Prostate gland (tissue), 2 donors: ENCODE measurements around the gene DOK6. TPM values are rescaled to one million over a fixed set of nuclear protein-coding genes. Genes with fewer than 3 reads are reported as not detected.

Source experiments
- DNase-seq: peaks from one replicate; pipeline ENCODE4 v3.0.0-alpha.2; 2019; ENCODE audit warnings: low spot score
- H3K27ac ChIP-seq, 2 donors: fragments of 200-600 bp; sonication (generic); 2 replicates each; pipeline ENCODE4 v1.5.1; 2017 to 2019
- H3K27me3 ChIP-seq: fragments of 200-600 bp; sonication (generic); replicated peaks from 2 replicates; pipeline ENCODE4 v1.5.1; 2019; ENCODE audit not compliant: insufficient read depth
- H3K36me3 ChIP-seq, 2 donors: fragments of 200-600 bp; sonication (generic); 1 replicate in 1 of 2; 2 replicates in 1 of 2; pipeline versions ENCODE4 v1.5.1 to v1.8.1; 2017 to 2019
- H3K4me1 ChIP-seq: fragments of 200-600 bp; sonication (generic); replicated peaks from 2 replicates; pipeline ENCODE4 v1.5.1; 2019
- H3K4me3 ChIP-seq, 2 donors: fragments of 200-600 bp; sonication (generic); 2 replicates each; pipeline ENCODE4 v1.5.1; 2017 to 2019
- H3K9me3 ChIP-seq: fragments of 200-600 bp; sonication (generic); 2 replicates; pipeline ENCODE4 v1.5.1; 2017
- CTCF ChIP-seq, 4 experiments: fragments of 200-600 bp in 2 of 4; fragments of 450-650 bp in 2 of 4; sonication (generic) in 2 of 4; IDR thresholded peaks; 1 replicate in 3 of 4; 2 replicates in 1 of 4; pipeline ENCODE4 v1.5.1; 2016 to 2019; ENCODE audit warnings: antibody characterized with exemption in 4 of 4, mild to moderate bottlenecking in 2 of 4, moderate library complexity in 2 of 4
- POLR2A ChIP-seq: fragments of 450-650 bp; IDR thresholded peaks from one replicate; pipeline ENCODE4 v1.6.1; 2016; ENCODE audit warnings: antibody characterized with exemption, mild to moderate bottlenecking
- POLR2AphosphoS5 ChIP-seq: sonication (generic); formaldehyde crosslinking; IDR thresholded peaks from one replicate; pipeline ENCODE4 v1.6.1; 2017; ENCODE audit warnings: antibody characterized with exemption
- WGBS: methylation state at CpG from one replicate; pipeline ENCODE4 v1.1.5; 2018; 5-methylcytosine and 5-hydroxymethylcytosine counted together
- intact Hi-C: fragments of 100-400 bp; cut with DNase I; formaldehyde crosslinking; loops from one replicate; pipeline ENCODE4 v1.14.2; 2022
- total RNA-seq, 2 donors: library from RNA; depleted of rRNA; stranded (reverse); fragments of >200 nt; gene quantifications; one replicate each; pipeline ENCODE4 v1.1.0, GENCODE V29; 2016

Gene DOK6
- total RNA-seq, 2 donors from 2014 or later = 0.73 to 1.0 TPM

GRCh38 chr18:69843015-69843414 is 442.3 kb downstream of the DOK6 start:
- Histone ChIP-seq H3K27me3 (no peaks in the 10 kb centered on the region), H3K9me3 (no peaks in the 10 kb centered on the region), H3K4me1 (no peaks in the 10 kb centered on the region), H3K36me3 (no peaks in the 10 kb centered on the region), H3K4me3 (no peak overlapping the region), H3K27ac (no peak overlapping the region)
- DNase-seq = no peak
- no peak for TF ChIP-seq POLR2A
- no peak for TF ChIP-seq CTCF (IDR thresholded peaks at IDR 0.05)
- no peak for TF ChIP-seq POLR2AphosphoS5
- intact Hi-C loops = loop anchor here (10.0 kb wide), 1 partner anchor 112 kb away; no protein-coding TSS in a partner anchor
- 75% methylated on average over 5 of the region's 5 CpGs for WGBS

- H3K36me3 ChIP-seq = no peaks in the 10 kb centered on the region
- DNase-seq = no peak
- TF ChIP-seq POLR2AphosphoS5 (no peak), POLR2A (no peak), CTCF (IDR thresholded peaks at IDR 0.05) (no peak)
- H3K4me1 ChIP-seq = no peaks in the 10 kb centered on the region
- no peaks in the 10 kb centered on the region for H3K9me3 ChIP-seq
- intact Hi-C loops = loop anchor here (10.0 kb wide), 1 partner anchor 110 kb away; no protein-coding TSS in a partner anchor
- H3K4me3 ChIP-seq = no peak overlapping the region
- H3K27ac ChIP-seq = no peak overlapping the region
- H3K27me3 ChIP-seq = no peaks in the 10 kb centered on the region
- 75% methylated on average over 2 of the region's 2 CpGs for WGBS
Observed at GRCh38 chr18:69844656-69845055, 444.0 kb downstream of the DOK6 start.

GRCh38 chr18:69845593-69846506 is 445.2 kb downstream of the DOK6 start:
- Histone ChIP-seq H3K27me3 (no peaks in the 10 kb centered on the region), H3K4me1 (no peaks in the 10 kb centered on the region), H3K9me3 (no peaks in the 10 kb centered on the region), H3K36me3 (no peaks in the 10 kb centered on the region), H3K4me3 (no peak overlapping the region), H3K27ac (no peak overlapping the region)
- intact Hi-C loops = loop anchor here (10.0 kb wide), 1 partner anchor 109 kb away; no protein-coding TSS in a partner anchor
- TF ChIP-seq CTCF (IDR thresholded peaks at IDR 0.05) (no peak), POLR2AphosphoS5 (no peak), POLR2A (no peak)
- DNase-seq = no peak
- 38% methylated on average over 8 of the region's 8 CpGs for WGBS

DNA sequence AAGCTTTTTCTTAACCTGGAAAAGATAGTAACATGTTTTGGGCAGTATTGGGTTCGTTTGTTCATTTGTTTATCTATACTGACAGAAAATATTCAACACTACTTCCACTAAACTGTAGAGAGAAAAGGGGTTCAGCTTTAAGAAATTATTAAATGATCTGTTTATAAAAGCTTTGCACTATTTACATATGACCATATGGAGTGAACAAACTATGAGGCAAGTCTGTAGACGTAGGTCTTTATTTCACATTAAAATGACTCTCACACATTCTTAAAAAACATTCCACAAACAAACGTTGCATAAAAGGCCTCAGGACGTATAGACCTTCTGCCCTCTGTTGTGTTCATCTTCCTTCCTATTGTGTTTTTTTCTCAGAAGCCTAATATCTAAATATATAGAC is 452.4 kb downstream of the DOK6 start:
- 75% methylated on average over 4 of the region's 4 CpGs for WGBS
- no peak for DNase-seq
- H3K9me3 ChIP-seq = no peaks in the 10 kb centered on the region
- no peaks in the 10 kb centered on the region for H3K36me3 ChIP-seq
- no peak for TF ChIP-seq CTCF (IDR thresholded peaks at IDR 0.05)
- no peak for TF ChIP-seq POLR2A
- no peak for TF ChIP-seq POLR2AphosphoS5
- no peaks in the 10 kb centered on the region for H3K4me1 ChIP-seq
- no peak overlapping the region for H3K27ac ChIP-seq
- intact Hi-C loops = no loop called here
- H3K4me3 ChIP-seq = no peak overlapping the region
- no peaks in the 10 kb centered on the region for H3K27me3 ChIP-seq

DNA sequence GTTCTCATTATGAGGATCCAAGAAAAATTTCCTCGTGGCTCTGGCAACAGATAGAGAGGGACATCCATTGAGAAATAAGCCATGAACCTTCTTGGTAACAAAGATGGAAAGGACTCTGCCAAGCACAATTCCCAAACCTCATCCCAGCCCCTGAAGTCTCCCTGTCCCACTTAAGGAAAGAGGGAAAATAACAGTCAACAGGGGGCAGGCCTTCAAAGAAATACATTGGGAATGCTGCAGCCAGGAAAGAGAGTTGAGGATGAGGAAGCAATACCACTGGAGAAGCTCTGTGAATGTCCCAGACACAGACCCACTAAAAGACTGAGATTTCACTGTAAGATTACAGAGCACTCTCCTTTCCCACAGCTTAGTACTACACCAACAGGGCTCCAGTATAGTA is 453.8 kb downstream of the DOK6 start:
- H3K36me3 ChIP-seq = no peaks in the 10 kb centered on the region
- WGBS = 89% methylated on average over 1 of the region's 1 CpG

More for the DNA sequence above, 453.8 kb downstream of the DOK6 start:
- intact Hi-C loops = no loop called here
- TF ChIP-seq POLR2A (no peak), POLR2AphosphoS5 (no peak), CTCF (IDR thresholded peaks at IDR 0.05) (no peak)
- H3K27me3 ChIP-seq = no peaks in the 10 kb centered on the region
- H3K27ac ChIP-seq = no peak overlapping the region
- no peaks in the 10 kb centered on the region for H3K9me3 ChIP-seq
- H3K4me3 ChIP-seq = no peak overlapping the region
- DNase-seq = no peak
- no peaks in the 10 kb centered on the region for H3K4me1 ChIP-seq
